Measurements from ENCODE around the gene OGDHL. TPM values are rescaled to one million over a fixed set of nuclear protein-coding genes. Genes with fewer than 3 reads are reported as not detected.

OGDHL gene
- total RNA-seq, 1 donor from 2014 or later: 12.3 TPM

DNA sequence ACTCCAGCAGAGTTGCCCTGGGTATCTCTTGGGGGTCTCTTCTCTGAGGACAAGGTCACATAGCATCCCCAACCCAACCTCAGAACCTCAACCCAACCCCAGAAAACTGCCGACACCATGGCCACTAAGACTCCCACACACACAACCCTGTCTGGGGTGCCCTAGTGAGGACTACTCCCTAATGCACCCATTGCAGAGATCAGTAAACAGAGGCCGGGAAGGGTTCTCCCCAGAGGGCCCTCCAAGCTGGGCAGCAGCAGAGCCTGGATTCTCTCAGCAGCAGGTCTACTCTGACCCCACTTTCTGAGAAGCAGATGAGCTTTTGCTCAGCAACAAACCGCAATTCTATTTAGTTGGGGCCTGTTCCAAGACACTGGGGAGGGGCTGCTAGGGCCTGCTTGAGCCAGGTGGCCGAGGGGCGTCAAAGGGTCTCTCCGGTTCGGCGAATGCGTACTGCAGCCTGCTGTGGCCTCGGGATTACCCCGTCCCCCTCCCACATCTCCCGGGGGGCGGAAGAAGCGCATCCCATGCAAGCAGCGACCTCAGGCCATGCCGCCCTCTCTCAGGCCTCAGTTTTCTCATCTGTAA is 828 bp downstream of the OGDHL start:
- TF ChIP-seq, protein P1, sequence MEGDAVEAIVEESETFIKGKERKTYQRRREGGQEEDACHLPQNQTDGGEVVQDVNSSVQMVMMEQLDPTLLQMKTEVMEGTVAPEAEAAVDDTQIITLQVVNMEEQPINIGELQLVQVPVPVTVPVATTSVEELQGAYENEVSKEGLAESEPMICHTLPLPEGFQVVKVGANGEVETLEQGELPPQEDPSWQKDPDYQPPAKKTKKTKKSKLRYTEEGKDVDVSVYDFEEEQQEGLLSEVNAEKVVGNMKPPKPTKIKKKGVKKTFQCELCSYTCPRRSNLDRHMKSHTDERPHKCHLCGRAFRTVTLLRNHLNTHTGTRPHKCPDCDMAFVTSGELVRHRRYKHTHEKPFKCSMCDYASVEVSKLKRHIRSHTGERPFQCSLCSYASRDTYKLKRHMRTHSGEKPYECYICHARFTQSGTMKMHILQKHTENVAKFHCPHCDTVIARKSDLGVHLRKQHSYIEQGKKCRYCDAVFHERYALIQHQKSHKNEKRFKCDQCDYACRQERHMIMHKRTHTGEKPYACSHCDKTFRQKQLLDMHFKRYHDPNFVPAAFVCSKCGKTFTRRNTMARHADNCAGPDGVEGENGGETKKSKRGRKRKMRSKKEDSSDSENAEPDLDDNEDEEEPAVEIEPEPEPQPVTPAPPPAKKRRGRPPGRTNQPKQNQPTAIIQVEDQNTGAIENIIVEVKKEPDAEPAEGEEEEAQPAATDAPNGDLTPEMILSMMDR (conservative IDR thresholded peaks at IDR 0.05): no peak
- Mint-ChIP-seq H3K9me3 (peaks cover 1% of the 10 kb centered on the region), H3K4me1 (ENCODE audit: unreplicated experiment) (no peaks in the 10 kb centered on the region), H3K4me3 (peak overlapping the region; percentile 75), H3K27ac (no peak overlapping the region), H3K36me3 (no peaks in the 10 kb centered on the region), H3K27me3 (peaks cover 15% of the 10 kb centered on the region)
- no peak for DNase-seq (ENCODE audit: extremely low spot score, unreplicated experiment)

DNA sequence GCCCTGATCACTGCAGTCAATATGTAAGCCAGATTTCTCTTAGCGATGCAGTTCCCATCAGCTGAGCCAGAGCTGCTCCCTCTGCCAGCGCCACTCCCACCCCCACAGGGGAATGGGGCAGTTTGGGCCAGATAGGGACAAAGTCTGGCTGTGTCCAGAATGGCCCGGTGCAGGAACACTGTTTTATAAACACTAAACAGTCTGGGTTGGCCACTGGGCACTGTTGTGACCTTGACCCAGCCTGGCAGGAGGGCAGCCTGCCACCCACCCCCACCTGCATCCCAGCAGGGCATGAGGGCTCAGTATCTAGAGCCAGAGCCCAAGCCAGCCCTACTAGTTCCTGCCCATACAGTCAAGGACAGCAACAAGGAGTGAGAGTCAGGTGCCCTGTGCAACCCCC is 1.3 kb downstream of the OGDHL start:
- TF ChIP-seq, protein P1 (conservative IDR thresholded peaks at IDR 0.05): no peak
- H3K27ac Mint-ChIP-seq: no peak overlapping the region
- no peaks in the 10 kb centered on the region for H3K4me1 Mint-ChIP-seq (ENCODE audit: unreplicated experiment)
- H3K9me3 Mint-ChIP-seq: no peaks in the 10 kb centered on the region
- DNase-seq (ENCODE audit: extremely low spot score, unreplicated experiment): no peak
- peak overlapping the region; percentile 75 for H3K4me3 Mint-ChIP-seq
- peaks cover 13% of the 10 kb centered on the region for H3K27me3 Mint-ChIP-seq
- no peaks in the 10 kb centered on the region for H3K36me3 Mint-ChIP-seq

DNA sequence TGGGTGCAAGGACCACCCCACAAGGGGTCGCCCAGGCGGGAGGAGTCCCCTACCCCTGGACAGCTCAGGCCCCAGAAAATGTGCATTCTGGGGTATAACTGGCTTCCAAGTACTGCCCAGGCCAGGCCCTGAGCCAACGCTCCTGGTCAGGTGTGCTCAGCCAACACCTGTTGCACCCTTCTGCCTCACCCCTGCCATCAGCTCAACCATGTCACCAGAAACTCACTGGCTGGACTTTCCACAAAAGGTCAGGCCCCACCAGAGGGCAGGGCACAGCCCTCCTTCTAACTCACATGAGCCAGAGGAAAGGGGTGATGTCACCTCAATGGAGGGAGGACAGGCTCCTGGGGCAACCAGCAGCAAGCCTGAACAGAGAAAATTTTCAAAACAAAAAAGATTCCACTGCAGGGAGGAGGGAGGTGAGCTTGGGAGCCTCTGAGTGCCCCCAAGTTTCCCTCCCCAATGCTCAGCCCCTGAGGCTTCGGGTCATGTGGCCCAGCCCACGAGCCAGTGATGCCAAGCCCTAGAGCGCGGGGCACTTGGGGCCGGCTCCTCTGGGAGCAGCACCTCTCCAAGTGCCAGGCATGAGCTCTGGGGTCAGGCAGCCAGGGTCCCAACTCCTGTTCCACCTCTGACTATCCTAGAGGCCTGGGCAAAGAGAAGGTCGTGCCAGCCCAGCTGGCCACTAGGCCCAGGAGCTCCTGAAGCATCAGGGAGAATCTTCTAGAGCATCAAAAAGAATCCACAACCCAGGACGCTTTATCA is 2.2 kb downstream of the OGDHL start:
- DNase-seq (ENCODE audit: extremely low spot score, unreplicated experiment): no peak
- no peaks in the 10 kb centered on the region for H3K36me3 Mint-ChIP-seq
- no peak overlapping the region for H3K27ac Mint-ChIP-seq
- peak overlapping the region; percentile 44 for H3K4me3 Mint-ChIP-seq
- no peaks in the 10 kb centered on the region for H3K9me3 Mint-ChIP-seq
- H3K4me1 Mint-ChIP-seq (ENCODE audit: unreplicated experiment): no peaks in the 10 kb centered on the region
- TF ChIP-seq, protein P1 (conservative IDR thresholded peaks at IDR 0.05): no peak
- H3K27me3 Mint-ChIP-seq: peaks cover 13% of the 10 kb centered on the region

DNA sequence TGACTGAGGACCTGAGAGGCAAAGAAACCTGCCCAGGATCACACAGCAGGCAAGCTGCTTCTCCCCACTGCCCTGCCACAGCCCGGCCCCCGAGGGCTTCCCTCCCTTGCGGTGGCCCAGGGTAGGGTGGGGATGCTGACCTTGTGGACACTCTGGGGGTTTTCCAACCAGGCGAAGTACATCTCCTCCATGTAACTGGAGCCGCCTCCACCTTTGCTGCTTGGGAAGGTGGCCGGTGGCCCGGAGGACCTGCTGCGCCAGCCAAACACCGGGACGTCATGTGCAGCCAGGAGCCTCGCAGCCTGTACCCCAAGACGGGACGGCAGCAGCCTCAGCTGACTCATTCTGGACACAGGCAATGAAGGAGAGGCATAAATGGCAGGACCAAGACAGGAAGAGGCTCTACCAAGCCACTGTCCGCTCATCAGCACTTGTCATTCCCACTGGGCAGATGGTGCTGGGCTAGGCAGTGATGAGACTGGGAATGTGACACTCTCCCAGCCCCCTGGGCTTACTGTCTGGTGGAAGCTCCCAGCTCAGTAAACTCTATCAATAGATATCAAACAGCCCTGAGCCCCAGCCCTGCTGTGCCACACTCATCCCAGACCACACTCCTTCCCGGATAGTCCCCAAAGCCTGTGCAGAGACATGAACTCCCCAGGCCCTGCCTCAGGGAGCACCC is 3.7 kb downstream of the OGDHL start:
- Mint-ChIP-seq H3K4me1 (ENCODE audit: unreplicated experiment) (no peaks in the 10 kb centered on the region), H3K27ac (no peak overlapping the region), H3K9me3 (no peaks in the 10 kb centered on the region), H3K4me3 (no peak overlapping the region), H3K27me3 (peaks cover 9% of the 10 kb centered on the region), H3K36me3 (no peaks in the 10 kb centered on the region)
- no peak for DNase-seq (ENCODE audit: extremely low spot score, unreplicated experiment)
- TF ChIP-seq, protein P1 (conservative IDR thresholded peaks at IDR 0.05): no peak

DNA sequence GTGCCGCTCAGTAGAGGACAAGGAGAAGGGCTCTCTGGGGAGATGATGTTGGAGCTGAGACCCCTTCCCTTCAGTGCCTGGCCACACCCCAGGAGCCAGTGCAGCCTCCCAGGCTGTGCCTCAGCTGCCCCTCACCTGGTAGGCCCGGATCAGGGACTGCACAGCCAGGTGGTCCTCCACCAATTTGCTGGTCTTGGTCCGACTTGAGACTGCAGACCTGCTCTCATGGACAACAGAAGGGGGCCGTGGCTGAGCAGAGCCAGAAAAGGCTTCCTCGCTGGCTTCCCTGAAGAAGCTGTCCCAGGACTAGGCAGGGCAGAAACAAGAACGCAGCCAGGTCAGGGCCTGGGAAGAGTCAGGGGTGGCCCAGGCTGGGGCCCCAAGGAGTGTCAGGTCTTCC is 5.5 kb downstream of the OGDHL start:
- Mint-ChIP-seq H3K36me3 (no peaks in the 10 kb centered on the region), H3K4me1 (ENCODE audit: unreplicated experiment) (no peaks in the 10 kb centered on the region), H3K9me3 (no peaks in the 10 kb centered on the region), H3K27ac (no peak overlapping the region), H3K4me3 (no peak overlapping the region), H3K27me3 (no peaks in the 10 kb centered on the region)
- DNase-seq (ENCODE audit: extremely low spot score, unreplicated experiment): no peak
- TF ChIP-seq, protein P1 (conservative IDR thresholded peaks at IDR 0.05): no peak
